HG03097 (cell line): Measurements from ENCODE around the gene KCTD1.

Experiments used
- ATAC-seq: cut with Tn5 transposase; IDR thresholded peaks from one replicate; pipeline ENCODE4 v1.9.1; 2021; ENCODE audit not compliant: unreplicated experiment, low FRiP score

The KCTD1 gene

GRCh38 chr18:26548415-26549262 is at the start of gene KCTD1:
KCTD1 (minus strand) TSS chr18:26548553; CDS start chr18:26548536, 17 bp downstream.
- peak; percentile 47 for ATAC-seq

- no peak for ATAC-seq
These were observed 45.3 kb upstream of the KCTD1 start for GRCh38 chr18:26593365-26594320.

GRCh38 chr18:26584745-26585144 is 36.4 kb upstream of the KCTD1 start:
- ATAC-seq = no peak

- ATAC-seq = no peak
These were observed 31.7 kb upstream of the KCTD1 start for GRCh38 chr18:26579941-26580618.

GRCh38 chr18:26575865-26576217 is 27.5 kb upstream of the KCTD1 start:
- ATAC-seq = no peak

GRCh38 chr18:26574958-26575864 is 26.9 kb upstream of the KCTD1 start:
- ATAC-seq = no peak

GRCh38 chr18:26568926-26569665 is 20.7 kb upstream of the KCTD1 start:
- no peak for ATAC-seq

- no peak for ATAC-seq
These were observed 20.2 kb upstream of the KCTD1 start for GRCh38 chr18:26568513-26568912.

- ATAC-seq = no peak
These were observed 18.7 kb upstream of the KCTD1 start for GRCh38 chr18:26566874-26567555.

- ATAC-seq = no peak
These were observed 17.2 kb upstream of the KCTD1 start for GRCh38 chr18:26565514-26565913.

- no peak for ATAC-seq
These were observed 14.7 kb upstream of the KCTD1 start for GRCh38 chr18:26563024-26563423.

GRCh38 chr18:26562568-26562967 is 14.2 kb upstream of the KCTD1 start:
- no peak for ATAC-seq

GRCh38 chr18:26561769-26562168 is 13.4 kb upstream of the KCTD1 start:
- ATAC-seq = no peak

- peak; percentile 65 for ATAC-seq
These were observed 8.2 kb upstream of the KCTD1 start for GRCh38 chr18:26556573-26556972.

GRCh38 chr18:26555804-26556553 is 7.6 kb upstream of the KCTD1 start:
- ATAC-seq = no peak

- ATAC-seq = no peak
These were observed 5.6 kb upstream of the KCTD1 start for GRCh38 chr18:26553943-26554342.

- no peak for ATAC-seq
These were observed 3.3 kb upstream of the KCTD1 start for GRCh38 chr18:26551695-26552081.
